Adrenal gland (tissue), 12 donors: ENCODE results near the gene TNFAIP3. TPM values are rescaled to one million over a fixed set of nuclear protein-coding genes. Genes with fewer than 3 reads are reported as not detected.
"Not testable (repeated sequence)": the region's sequence is repeated elsewhere in the genome, so short reads cannot be mapped to it uniquely, and the experiment has no call there.

Experiments used
- DNase-seq, 7 donors: peaks; one replicate each; pipeline ENCODE4 v3.0.0-alpha.2; 2019 to 2020
- H3K27ac ChIP-seq, 5 donors: fragments of 200-600 bp; sonication (generic) in 4 of 5; 1 replicate in 3 of 5; 2 replicates in 2 of 5; pipeline versions ENCODE4 v1.5.1 to v1.8.0; 2016 to 2020; ENCODE audit warnings: mild to moderate bottlenecking in 1 of 5
- H3K27me3 ChIP-seq: fragments of 200-600 bp; 2 replicates; pipeline ENCODE4 v1.8.0; 2021
- H3K36me3 ChIP-seq, 2 donors: fragments of 200-600 bp; replicated peaks in 1 of 2; 1 replicate in 1 of 2; 2 replicates in 1 of 2; pipeline versions ENCODE4 v1.5.1 to v1.8.0; 2018 to 2022
- H3K4me1 ChIP-seq, 2 donors: fragments of 200-600 bp; replicated peaks in 1 of 2; 1 replicate in 1 of 2; 2 replicates in 1 of 2; pipeline versions ENCODE4 v1.5.1 to v1.8.0; 2018 to 2021
- H3K4me3 ChIP-seq, 4 donors: fragments of 200-600 bp; sonication (generic) in 3 of 4; one replicate each; pipeline ENCODE4 v1.5.1; 2016 to 2018
- H3K9me3 ChIP-seq, 3 donors: fragments of 200-600 bp; sonication (generic) in 1 of 3; replicated peaks in 1 of 3; 1 replicate in 2 of 3; 2 replicates in 1 of 3; pipeline versions ENCODE4 v1.5.1 to v1.8.0; 2016 to 2021
- CTCF ChIP-seq, 6 experiments: fragments of 450-650 bp in 4 of 6; fragments of 200-600 bp in 2 of 6; sonication (generic) in 1 of 6; IDR thresholded peaks; 1 replicate in 5 of 6; 2 replicates in 1 of 6; pipeline versions ENCODE4 v1.5.1 to v1.8.0; 2016 to 2021; ENCODE audit warnings: antibody characterized with exemption in 6 of 6, mild to moderate bottlenecking in 2 of 6, moderate library complexity in 1 of 6
- POLR2A ChIP-seq, 2 donors: fragments of 450-650 bp; IDR thresholded peaks; one replicate each; pipeline ENCODE4 v1.6.1; 2017; ENCODE audit warnings: antibody characterized with exemption in 2 of 2, mild to moderate bottlenecking in 2 of 2, moderate library complexity in 1 of 2
- WGBS, 4 donors: extraction: QIAGEN DNeasy Blood & Tissue Kit in 2 of 4; methylation state at CpG; one replicate each; pipeline versions ENCODE4 v1.1.5 to v1.1.7; 2013 to 2017; 5-methylcytosine and 5-hydroxymethylcytosine counted together
- intact Hi-C, 2 donors: fragments of 100-400 bp; cut with DNase I; formaldehyde crosslinking; loops; one replicate each; pipeline versions ENCODE4 v1.14.1 to v1.15.0; 2022 to 2023
- polyA plus RNA-seq, 3 donors: library from polyadenylated mRNA; stranded (reverse); fragments of 200-250 nt in 2 of 3; fragments of 350-450 nt in 1 of 3; fragmentation: Illumina TruSeq in 1 of 3; extraction: RNeasy Lipid Tissue Mini Kit (QIAGEN cat#74804) in 1 of 3; gene quantifications; one replicate each; pipeline ENCODE4 v1.2.3, GENCODE V29; 2013 to 2014
- total RNA-seq, 9 donors: library from RNA; depleted of rRNA in 4 of 9; stranded (reverse); fragments of >200 nt in 4 of 9; fragments of 120-200 nt in 1 of 9; fragmentation: NEBNext Ultra II Directional in 1 of 9; extraction: Animal tissue kit (Norgen Biotek cat#: 25700) in 1 of 9; gene quantifications; one replicate each; pipeline versions ENCODE4 v1.1.0 to v1.2.4, GENCODE V29; 2013 to 2023
- donor health status: healthy with polysubstance abuse.
- donor health status: Bipolar disorder and iron deficiency.
- donor health status: DM: yes; HTN: yes; CAD: no.
- donor health status: DM: no; HTN: no; CAD: no.
- donor health status: DM: no; HTN: no; CAD: no.
- donor health status: DM: yes; HTN: yes; CAD: no.

The TNFAIP3 gene
- total and polyA plus RNA-seq, 12 donors = 5.0 to 29.7 (median 15.2) TPM

GRCh38 chr6:137843211-137843610 is 23.8 kb upstream of the TNFAIP3 start:
- Histone ChIP-seq H3K27me3 (no peaks in the 10 kb centered on the region), H3K4me3 (no peak overlapping the region), H3K27ac (no peak overlapping the region), H3K9me3 (no peaks in the 10 kb centered on the region), H3K36me3 (no peaks in the 10 kb centered on the region), H3K4me1 (no peaks in the 10 kb centered on the region)
- DNase-seq = no peak
- intact Hi-C loops = no loop called here
- TF ChIP-seq CTCF (IDR thresholded peaks at IDR 0.05) (no peak), POLR2A (IDR thresholded peaks at IDR 0.05) (no peak)

DNA sequence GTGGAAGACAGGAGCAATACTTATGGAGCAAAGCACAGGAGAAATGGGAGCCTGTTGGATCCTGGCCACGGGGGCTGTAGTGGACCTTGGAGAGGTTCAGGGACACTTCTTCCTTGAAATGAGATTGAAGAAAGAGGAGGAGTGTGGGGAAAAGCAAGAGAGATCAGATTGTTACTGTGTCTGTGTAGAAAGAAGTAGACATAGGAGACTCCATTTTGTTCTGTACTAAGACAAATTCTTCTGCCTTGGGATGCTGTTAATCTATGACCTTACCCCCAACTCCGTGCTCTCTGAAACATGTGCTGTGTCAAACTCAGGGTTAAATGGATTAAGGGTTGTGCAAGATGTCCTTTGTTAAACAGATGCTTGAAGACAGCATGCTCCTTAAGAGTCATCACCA is 22.7 kb upstream of the TNFAIP3 start:
- 47 to 61% (median 51%) methylated on average over 2 of the region's 2 CpGs for WGBS, 4 donors
- H3K27ac ChIP-seq, DNase-seq, H3K36me3 ChIP-seq, H3K4me1 ChIP-seq, H3K27me3 ChIP-seq, intact Hi-C loops, H3K9me3 ChIP-seq, H3K4me3 ChIP-seq: not testable (repeated sequence)

GRCh38 chr6:137844773-137845172 is 22.3 kb upstream of the TNFAIP3 start:
- H3K27ac ChIP-seq, H3K36me3 ChIP-seq, DNase-seq, H3K27me3 ChIP-seq, H3K9me3 ChIP-seq, H3K4me1 ChIP-seq, intact Hi-C loops, H3K4me3 ChIP-seq: not testable (repeated sequence)
- WGBS, 4 donors = 80 to 90% (median 87%) methylated on average over 7 of the region's 7 CpGs

GRCh38 chr6:137845460-137845859 is 21.6 kb upstream of the TNFAIP3 start:
- Histone ChIP-seq H3K36me3 (no peaks in the 10 kb centered on the region), H3K27me3 (no peaks in the 10 kb centered on the region), H3K9me3 (no peaks in the 10 kb centered on the region), H3K4me1 (peaks cover 0 to 10% of the 10 kb centered on the region in 2 donors), H3K4me3 (no peak overlapping the region), H3K27ac (no peak overlapping the region)
- intact Hi-C loops = no loop called here
- WGBS, 4 donors = 86 to 92% (median 90%) methylated on average over 6 of the region's 6 CpGs
- TF ChIP-seq POLR2A (IDR thresholded peaks at IDR 0.05) = no peak
- TF ChIP-seq CTCF (IDR thresholded peaks at IDR 0.05) = no peak
- no peak for DNase-seq

DNA sequence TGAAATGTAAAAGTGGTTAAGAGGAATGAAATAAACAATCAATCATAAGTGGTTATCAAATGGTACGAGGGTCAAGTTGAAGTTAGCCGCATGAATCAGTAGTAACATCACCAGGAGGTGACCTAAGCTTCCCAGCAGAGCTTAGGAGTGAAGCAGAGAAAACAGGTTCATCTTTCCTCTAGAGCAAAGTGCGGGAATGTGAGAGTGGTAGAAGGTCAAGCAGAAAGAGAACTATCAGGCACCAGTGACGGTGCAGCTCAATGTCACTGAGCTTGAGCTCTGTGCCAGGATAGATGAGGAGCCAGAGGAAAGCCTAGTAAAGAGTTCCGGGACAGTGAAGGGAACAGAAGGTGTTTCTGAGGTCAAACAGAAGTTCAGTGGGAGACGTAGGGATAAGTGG is 20.8 kb upstream of the TNFAIP3 start:
- intact Hi-C loops = no loop called here
- Histone ChIP-seq H3K4me1 (peaks cover 0 to 10% of the 10 kb centered on the region in 2 donors), H3K4me3 (no peak overlapping the region), H3K27me3 (no peaks in the 10 kb centered on the region), H3K27ac (peak overlapping the region in 1 of 5 donors; percentile 33), H3K9me3 (no peaks in the 10 kb centered on the region), H3K36me3 (no peaks in the 10 kb centered on the region)
- DNase-seq = no peak
- TF ChIP-seq POLR2A (IDR thresholded peaks at IDR 0.05) (no peak), CTCF (IDR thresholded peaks at IDR 0.05) (no peak)
- 57 to 63% (median 61%) methylated on average over 6 of the region's 6 CpGs for WGBS, 4 donors
